ENCODE measurements around the gene CBR1.
A peak's percentile ranks its signal among the peaks of the same experiment; 100 is the strongest.

CBR1 gene

DNA sequence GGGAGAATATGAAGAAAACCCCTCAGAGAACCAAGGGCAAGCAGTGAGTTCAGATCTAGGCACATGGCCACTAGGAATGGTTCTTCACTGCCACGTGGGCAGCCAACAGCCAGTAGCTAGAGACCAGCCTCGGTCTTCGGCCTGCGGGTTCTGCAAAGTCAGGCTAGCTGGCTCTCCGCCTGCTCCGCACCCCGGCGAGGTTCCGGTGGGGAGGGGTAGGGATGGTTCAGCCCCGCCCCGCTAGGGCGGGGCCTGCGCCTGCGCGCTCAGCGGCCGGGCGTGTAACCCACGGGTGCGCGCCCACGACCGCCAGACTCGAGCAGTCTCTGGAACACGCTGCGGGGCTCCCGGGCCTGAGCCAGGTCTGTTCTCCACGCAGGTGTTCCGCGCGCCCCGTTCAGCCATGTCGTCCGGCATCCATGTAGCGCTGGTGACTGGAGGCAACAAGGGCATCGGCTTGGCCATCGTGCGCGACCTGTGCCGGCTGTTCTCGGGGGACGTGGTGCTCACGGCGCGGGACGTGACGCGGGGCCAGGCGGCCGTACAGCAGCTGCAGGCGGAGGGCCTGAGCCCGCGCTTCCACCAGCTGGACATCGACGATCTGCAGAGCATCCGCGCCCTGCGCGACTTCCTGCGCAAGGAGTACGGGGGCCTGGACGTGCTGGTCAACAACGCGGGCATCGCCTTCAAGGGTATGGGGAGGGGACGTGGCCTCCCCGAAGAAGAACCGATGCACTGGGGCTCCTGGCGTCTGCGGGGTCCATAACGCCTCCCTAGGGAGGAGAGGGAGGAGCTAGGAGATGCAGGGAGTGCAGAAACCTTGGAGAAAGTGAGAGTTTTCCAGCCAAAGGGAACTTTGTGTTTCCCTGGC lies at the start of gene CBR1:
Gene CBR1 (plus strand): TSS at position 312 of the 871 bp plus-strand sequence. CDS start 92 bp downstream, at position 404.
- H3K27me3 Mint-ChIP-seq = no peaks in the 10 kb centered on the region
- peak; percentile 96 for ATAC-seq (ENCODE audit: low read depth)
- H3K4me3 Mint-ChIP-seq = peak within 1 kb of the TSS; percentile 96
- H3K4me1 Mint-ChIP-seq = peaks cover 23% of the 10 kb centered on the region
- H3K36me3 Mint-ChIP-seq = peaks cover 18% of the 10 kb centered on the region
- peak; percentile 74 to 83 for DNase-seq (ENCODE audit: low spot score in 2 of 2)
- peaks cover 4% of the 10 kb centered on the region for H3K9me3 Mint-ChIP-seq
- peak within 1 kb of the TSS; percentile 73 for H3K27ac Mint-ChIP-seq

GRCh38 chr21:36021251-36021837 lies 48.5 kb upstream of the CBR1 start:
- no peak for DNase-seq (ENCODE audit: low spot score in 2 of 2)
- Mint-ChIP-seq H3K27me3 (no peaks in the 10 kb centered on the region), H3K4me1 (peaks cover 11% of the 10 kb centered on the region), H3K27ac (no peak overlapping the region), H3K4me3 (no peak overlapping the region), H3K9me3 (peaks cover 2% of the 10 kb centered on the region), H3K36me3 (peaks cover 2% of the 10 kb centered on the region)
- ATAC-seq (ENCODE audit: low read depth) = peak; percentile 70

- no peak for ATAC-seq (ENCODE audit: low read depth)
- H3K9me3 Mint-ChIP-seq = peaks cover 2% of the 10 kb centered on the region
- no peaks in the 10 kb centered on the region for H3K27me3 Mint-ChIP-seq
- no peak overlapping the region for H3K27ac Mint-ChIP-seq
- H3K4me1 Mint-ChIP-seq = peaks cover 11% of the 10 kb centered on the region
- no peak for DNase-seq (ENCODE audit: low spot score in 2 of 2)
- H3K4me3 Mint-ChIP-seq = no peak overlapping the region
- peaks cover 2% of the 10 kb centered on the region for H3K36me3 Mint-ChIP-seq
Observed at GRCh38 chr21:36022427-36023091, 47.3 kb upstream of the CBR1 start.

GRCh38 chr21:36023092-36023480 lies 46.7 kb upstream of the CBR1 start:
- Mint-ChIP-seq H3K9me3 (peaks cover 2% of the 10 kb centered on the region), H3K4me3 (no peak overlapping the region), H3K4me1 (peaks cover 11% of the 10 kb centered on the region), H3K27me3 (no peaks in the 10 kb centered on the region), H3K27ac (no peak overlapping the region), H3K36me3 (peaks cover 2% of the 10 kb centered on the region)
- ATAC-seq (ENCODE audit: low read depth) = no peak
- no peak for DNase-seq (ENCODE audit: low spot score in 2 of 2)

GRCh38 chr21:36024782-36025181 lies 45.0 kb upstream of the CBR1 start:
- Mint-ChIP-seq H3K27me3 (no peaks in the 10 kb centered on the region), H3K4me3 (no peak overlapping the region), H3K36me3 (peaks cover 2% of the 10 kb centered on the region), H3K9me3 (peaks cover 2% of the 10 kb centered on the region), H3K27ac (no peak overlapping the region), H3K4me1 (peaks cover 16% of the 10 kb centered on the region)
- ATAC-seq (ENCODE audit: low read depth) (no peak), DNase-seq (ENCODE audit: low spot score in 2 of 2) (no peak)

DNA sequence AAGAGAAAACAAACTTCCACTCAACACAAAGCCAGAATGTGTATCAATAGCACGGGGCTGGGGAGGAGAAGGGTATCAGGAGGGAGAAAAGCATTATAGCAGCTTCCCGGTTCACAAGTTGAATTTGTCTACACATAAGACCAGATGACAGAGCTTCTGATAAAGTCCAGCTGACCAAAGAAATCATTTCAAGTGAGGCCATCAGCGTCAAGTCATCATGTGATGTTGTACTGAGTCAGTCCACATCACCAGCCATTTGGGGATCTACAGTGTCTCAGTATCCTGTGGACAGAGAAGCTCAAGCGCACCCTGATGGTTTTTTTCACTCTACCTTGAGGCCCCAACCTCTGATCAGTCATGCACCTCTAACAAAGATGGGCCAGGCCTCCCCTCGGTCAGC lies 42.5 kb upstream of the CBR1 start:
- Mint-ChIP-seq H3K4me3 (no peak overlapping the region), H3K27ac (no peak overlapping the region), H3K9me3 (no peaks in the 10 kb centered on the region), H3K4me1 (peaks cover 4% of the 10 kb centered on the region), H3K27me3 (no peaks in the 10 kb centered on the region), H3K36me3 (no peaks in the 10 kb centered on the region)
- ATAC-seq (ENCODE audit: low read depth) (no peak), DNase-seq (ENCODE audit: low spot score in 2 of 2) (no peak)

DNA sequence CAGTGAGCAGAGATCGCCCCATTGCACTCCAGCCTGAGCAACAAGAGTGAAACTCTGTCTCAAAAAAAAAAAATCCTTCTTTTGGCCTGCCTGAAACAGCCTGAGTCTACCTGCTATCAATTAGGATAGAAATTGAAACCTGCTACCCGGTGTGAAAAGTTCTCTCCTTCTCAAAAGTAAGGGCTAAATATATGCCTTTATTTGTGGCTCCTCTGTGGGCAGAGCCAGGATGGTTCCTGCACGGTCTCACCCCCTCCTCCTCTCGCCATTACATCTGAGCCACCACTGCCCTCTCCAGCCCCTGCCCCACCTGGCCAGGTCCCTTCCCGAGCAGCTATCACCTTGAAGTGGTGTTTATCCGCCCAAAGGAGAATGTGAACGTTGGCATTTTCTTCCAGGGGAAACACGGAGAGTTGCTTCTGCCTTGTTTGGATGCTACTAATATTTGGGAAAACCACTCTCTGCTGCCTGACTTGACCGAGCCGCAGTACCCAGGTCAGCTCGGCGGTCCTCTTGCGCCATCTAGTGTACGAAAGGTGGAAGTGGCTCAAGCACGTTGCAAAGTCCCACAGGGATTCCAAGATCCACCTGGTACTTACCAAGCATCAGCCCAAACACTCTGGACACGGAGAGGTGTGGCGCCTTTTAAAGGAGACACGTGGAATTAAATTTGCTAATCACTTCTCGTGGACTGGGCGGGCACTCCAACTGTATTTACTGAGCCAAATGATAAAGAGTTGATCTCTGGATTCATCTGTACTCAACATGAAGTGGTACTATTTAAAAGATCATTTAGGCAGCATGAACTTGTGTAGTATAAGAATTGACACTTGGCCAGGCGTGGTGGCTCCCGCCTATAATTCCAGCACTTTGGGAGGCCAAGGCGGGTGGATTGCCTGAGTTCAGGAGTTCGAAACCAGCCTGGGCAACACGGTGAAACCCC lies 41.4 kb upstream of the CBR1 start:
- Mint-ChIP-seq H3K4me3 (no peak overlapping the region), H3K4me1 (peaks cover 4% of the 10 kb centered on the region), H3K36me3 (no peaks in the 10 kb centered on the region), H3K27me3 (no peaks in the 10 kb centered on the region), H3K27ac (peak overlapping the region; percentile 8), H3K9me3 (no peaks in the 10 kb centered on the region)
- ATAC-seq (ENCODE audit: low read depth) (peak; percentile 82), DNase-seq (ENCODE audit: low spot score in 2 of 2) (peak; percentile 64 to 68)

GRCh38 chr21:36029309-36029708 lies 40.5 kb upstream of the CBR1 start:
- Mint-ChIP-seq H3K36me3 (peaks cover under 1% of the 10 kb centered on the region), H3K27ac (no peak overlapping the region), H3K27me3 (no peaks in the 10 kb centered on the region), H3K4me1 (peaks cover 4% of the 10 kb centered on the region), H3K9me3 (no peaks in the 10 kb centered on the region), H3K4me3 (no peak overlapping the region)
- ATAC-seq (ENCODE audit: low read depth) (no peak), DNase-seq (ENCODE audit: low spot score in 2 of 2) (no peak)

- no peak for ATAC-seq (ENCODE audit: low read depth)
- peaks cover 7% of the 10 kb centered on the region for H3K36me3 Mint-ChIP-seq
- H3K4me3 Mint-ChIP-seq = no peak overlapping the region
- H3K27me3 Mint-ChIP-seq = no peaks in the 10 kb centered on the region
- DNase-seq (ENCODE audit: low spot score in 2 of 2) = no peak
- peaks cover 4% of the 10 kb centered on the region for H3K4me1 Mint-ChIP-seq
- no peaks in the 10 kb centered on the region for H3K9me3 Mint-ChIP-seq
- no peak overlapping the region for H3K27ac Mint-ChIP-seq
Observed at GRCh38 chr21:36030581-36031189, 39.1 kb upstream of the CBR1 start.

DNA sequence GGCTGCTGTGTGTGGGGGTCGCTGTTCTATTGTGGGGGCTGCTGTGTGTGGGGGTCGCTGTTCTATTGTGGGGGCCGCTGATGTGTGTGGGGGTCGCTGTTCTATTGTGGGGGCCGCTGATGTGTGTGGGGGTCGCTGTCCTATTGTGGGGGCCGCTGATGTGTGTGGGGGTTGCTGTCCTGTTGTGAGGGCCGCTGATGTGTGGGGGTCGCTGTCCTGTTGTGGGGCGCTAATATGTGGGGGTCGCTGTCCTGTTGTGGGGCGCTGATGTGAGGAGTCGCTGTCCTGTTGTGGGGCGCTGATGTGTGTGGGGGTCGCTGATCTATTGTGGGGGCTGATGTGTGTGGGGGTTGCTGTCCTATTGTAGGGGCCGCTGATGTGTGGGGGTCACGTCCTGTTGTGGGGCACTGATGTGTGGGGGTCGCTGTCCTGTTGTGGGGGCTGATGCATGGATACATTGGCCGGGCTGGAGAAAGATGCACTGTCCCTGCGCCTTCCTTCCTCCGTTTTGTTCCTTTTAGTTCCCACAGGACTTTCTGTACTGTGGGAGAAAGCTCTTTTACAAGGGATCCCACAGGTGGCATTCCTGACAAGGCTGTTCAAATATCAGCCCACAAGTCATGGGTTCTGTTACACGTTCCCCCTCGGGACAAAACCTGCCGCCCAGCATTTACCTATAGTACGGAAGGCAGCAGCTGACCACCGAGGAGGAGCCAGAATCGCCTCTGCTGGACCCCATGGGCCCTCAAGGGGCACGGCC lies 37.0 kb upstream of the CBR1 start:
- no peak overlapping the region for H3K4me3 Mint-ChIP-seq
- no peaks in the 10 kb centered on the region for H3K27me3 Mint-ChIP-seq
- H3K36me3 Mint-ChIP-seq = peaks cover 17% of the 10 kb centered on the region
- ATAC-seq (ENCODE audit: low read depth) = no peak
- no peaks in the 10 kb centered on the region for H3K9me3 Mint-ChIP-seq
- no peak overlapping the region for H3K27ac Mint-ChIP-seq
- DNase-seq (ENCODE audit: low spot score in 2 of 2) = no peak
- H3K4me1 Mint-ChIP-seq = peaks cover 4% of the 10 kb centered on the region

DNA sequence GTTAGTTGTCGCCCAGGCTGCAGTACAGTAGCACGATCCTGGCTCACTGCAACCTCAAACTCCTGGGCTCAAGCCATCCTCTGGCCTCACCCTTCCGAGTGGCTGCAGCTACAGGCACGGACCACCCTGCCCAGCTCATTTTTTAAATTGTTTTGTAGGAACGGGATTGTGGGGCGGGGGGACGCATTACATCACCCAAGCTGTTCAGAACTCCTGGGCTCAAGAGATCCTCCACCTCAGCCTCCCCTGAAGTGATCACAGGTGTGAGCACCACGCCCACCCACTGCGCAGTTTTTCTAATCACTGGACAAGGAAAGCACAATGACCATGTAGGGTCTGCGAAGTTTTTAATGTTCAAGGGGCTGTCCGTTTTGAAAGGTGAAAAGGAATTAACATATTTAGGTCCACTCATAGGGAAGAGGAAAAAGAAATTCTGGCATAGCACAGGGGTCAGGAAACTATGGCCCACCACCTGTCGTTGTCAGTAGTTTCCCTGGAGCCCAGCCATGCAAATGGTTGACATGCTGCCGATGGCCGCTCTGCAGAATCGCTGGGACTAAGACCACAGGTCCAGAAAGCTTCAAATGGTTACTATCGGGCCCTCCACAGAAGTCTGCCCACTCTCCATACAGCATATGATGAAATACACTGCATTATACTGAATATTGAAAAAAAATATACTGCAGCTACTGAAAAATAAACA lies 35.5 kb upstream of the CBR1 start:
- Mint-ChIP-seq H3K27ac (no peak overlapping the region), H3K9me3 (no peaks in the 10 kb centered on the region), H3K36me3 (peaks cover 27% of the 10 kb centered on the region), H3K27me3 (no peaks in the 10 kb centered on the region), H3K4me1 (no peaks in the 10 kb centered on the region), H3K4me3 (no peak overlapping the region)
- ATAC-seq (ENCODE audit: low read depth) (no peak), DNase-seq (ENCODE audit: low spot score in 2 of 2) (no peak)

DNA sequence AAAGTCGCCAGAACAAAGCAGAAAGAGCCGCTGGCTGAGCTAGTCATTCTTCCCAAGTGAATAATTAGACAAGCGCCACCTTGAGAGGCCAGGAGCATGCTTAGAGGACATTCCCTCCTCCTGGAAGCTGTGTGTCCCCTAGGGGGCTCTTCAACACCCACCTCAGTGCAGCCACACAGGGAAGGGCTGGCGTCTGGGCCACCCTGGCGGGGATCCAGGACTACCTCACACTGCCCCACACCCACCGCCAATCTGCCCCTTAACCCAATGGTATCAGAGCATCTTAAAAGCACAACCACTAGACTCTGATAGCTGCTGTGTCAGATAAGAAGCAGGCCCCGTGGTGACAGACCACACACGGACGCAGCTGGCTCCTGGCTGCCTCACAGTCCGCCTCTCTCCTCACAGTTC lies 34.4 kb upstream of the CBR1 start:
- H3K36me3 Mint-ChIP-seq = peaks cover 29% of the 10 kb centered on the region
- no peaks in the 10 kb centered on the region for H3K27me3 Mint-ChIP-seq
- DNase-seq (ENCODE audit: low spot score in 2 of 2) (no peak), ATAC-seq (ENCODE audit: low read depth) (no peak)
- no peak overlapping the region for H3K27ac Mint-ChIP-seq
- no peak overlapping the region for H3K4me3 Mint-ChIP-seq
- H3K9me3 Mint-ChIP-seq = no peaks in the 10 kb centered on the region
- no peaks in the 10 kb centered on the region for H3K4me1 Mint-ChIP-seq
